HepG2 (cell line): Measurements from ENCODE around the gene AMBRA1. TPM values are rescaled to one million over a fixed set of nuclear protein-coding genes. Genes with fewer than 3 reads are reported as not detected.

Experiments
- AFF4 ChIP-seq: sonication (generic); formaldehyde crosslinking; IDR thresholded peaks from 2 replicates; pipeline ENCODE4 v1.4.0; 2020; ENCODE audit warnings: missing genetic modification reagents
- FOXK1 ChIP-seq: sonication (generic); formaldehyde crosslinking; IDR thresholded peaks from 2 replicates; pipeline ENCODE4 v1.4.0; 2020; ENCODE audit warnings: low read depth, missing genetic modification reagents, borderline replicate concordance
- KLF9 ChIP-seq: IDR thresholded peaks from 2 replicates; pipeline ENCODE4 v1.6.1; 2016; ENCODE audit warnings: low read depth
- MEF2D ChIP-seq: sonication (generic); formaldehyde crosslinking; IDR thresholded peaks from 2 replicates; pipeline ENCODE4 v1.5.1; 2020; ENCODE audit warnings: mild to moderate bottlenecking, missing genetic modification reagents
- MZF1 ChIP-seq: sonication (generic); formaldehyde crosslinking; IDR thresholded peaks from 2 replicates; pipeline ENCODE4 v1.8.1; 2023; ENCODE audit warnings: mild to moderate bottlenecking, missing genetic modification reagents, borderline replicate concordance
- SAP130 ChIP-seq: IDR thresholded peaks from 2 replicates; pipeline ENCODE4 v1.6.1; 2016; ENCODE audit warnings: low read depth
- SIX4 ChIP-seq: sonication (generic); formaldehyde crosslinking; IDR thresholded peaks from 2 replicates; pipeline ENCODE4 v1.4.0; 2020; ENCODE audit warnings: missing genetic modification reagents
- SMAD1 ChIP-seq: sonication (generic); formaldehyde crosslinking; IDR thresholded peaks from 2 replicates; pipeline ENCODE4 v1.4.0; 2020; ENCODE audit warnings: missing genetic modification reagents, low read depth, mild to moderate bottlenecking, borderline replicate concordance
- TARDBP ChIP-seq: sonication (generic); formaldehyde crosslinking; IDR thresholded peaks from 2 replicates; pipeline ENCODE4 v1.8.0; 2022; ENCODE audit warnings: mild to moderate bottlenecking, missing genetic modification reagents
- TGIF2 ChIP-seq: IDR thresholded peaks from 2 replicates; pipeline ENCODE4 v1.6.1; 2016; ENCODE audit warnings: control low read depth, missing compliant biosample characterization
- XRCC5 ChIP-seq: fragments of 200-400 bp; formaldehyde crosslinking; optimal IDR thresholded peaks from 2 replicates; pipeline ENCODE3; 2017; ENCODE audit warnings: mild to moderate bottlenecking, low read length
- ZFP82 ChIP-seq: sonication (generic); formaldehyde crosslinking; IDR thresholded peaks from 2 replicates; pipeline ENCODE4 v1.5.1; 2020; ENCODE audit warnings: mild to moderate bottlenecking, missing genetic modification reagents, borderline replicate concordance
- ZNF382 ChIP-seq: sonication (generic); formaldehyde crosslinking; IDR thresholded peaks from 2 replicates; pipeline ENCODE4 v1.5.0; 2020; ENCODE audit warnings: missing genetic modification reagents, mild to moderate bottlenecking, borderline replicate concordance
- ZNF605 ChIP-seq: sonication (generic); formaldehyde crosslinking; IDR thresholded peaks from 2 replicates; pipeline ENCODE4 v1.8.0; 2022; ENCODE audit warnings: mild to moderate bottlenecking, missing genetic modification reagents
- ZNF777 ChIP-seq: sonication (generic); formaldehyde crosslinking; IDR thresholded peaks from 2 replicates; pipeline ENCODE4 v1.4.0; 2020; ENCODE audit warnings: missing genetic modification reagents
- ZNF792 ChIP-seq: IDR thresholded peaks from 2 replicates; pipeline ENCODE4 v1.6.1; 2016
- polyA plus RNA-seq, 8 experiments: library from polyadenylated mRNA; depleted of rRNA in 3 of 8; stranded (reverse) in 7 of 8; unstranded in 1 of 8; fragments of >200 nt; fragmentation: Illumina TruSeq in 4 of 8; extraction: Trizol in 4 of 8; gene quantifications; 2 replicates each; pipeline versions ENCODE4 v1.2.1 to v1.2.3, GENCODE V29; 2011 to 2016; ENCODE audit warnings: low read depth in 4 of 8, missing spikeins in 1 of 8, mixed read lengths in 1 of 8; ENCODE audit not compliant: insufficient read depth in 1 of 8
- total RNA-seq, 5 experiments: library from RNA; depleted of rRNA; stranded (reverse); fragments of >200 nt; fragmentation: Illumina TruSeq; extraction: Trizol; gene quantifications; 2 replicates each; pipeline ENCODE4 v1.2.3, GENCODE V29; 2016; ENCODE audit warnings: low read depth in 1 of 5
- TF ChIP-seq, protein P1 (sequence below): sonication (generic); formaldehyde crosslinking; IDR thresholded peaks from 2 replicates; pipeline ENCODE4 v1.4.0; 2020; ENCODE audit warnings: mild to moderate bottlenecking, missing genetic modification reagents
- TF ChIP-seq, protein P2 (sequence below): sonication (generic); formaldehyde crosslinking; IDR thresholded peaks from 2 replicates; pipeline ENCODE4 v1.8.0; 2022; ENCODE audit warnings: low read depth, missing genetic modification reagents
- TF ChIP-seq, protein P3 (sequence below): sonication (generic); formaldehyde crosslinking; IDR thresholded peaks from 2 replicates; pipeline ENCODE4 v1.4.0; 2020; ENCODE audit warnings: mild to moderate bottlenecking, missing genetic modification reagents
- TF ChIP-seq, protein P4 (sequence below): IDR thresholded peaks from 2 replicates; pipeline ENCODE4 v1.6.1; 2016; ENCODE audit warnings: control low read depth
- TF ChIP-seq, protein P5 (sequence below): IDR thresholded peaks from 2 replicates; pipeline ENCODE4 v1.6.1; 2016; ENCODE audit warnings: mild to moderate bottlenecking

The AMBRA1 gene
- total and polyA plus RNA-seq, 2 of the 13 experiments (the other 11 are each of a cell fraction or from before 2014, with no cell fraction given), result 15.7 to 26.0 TPM

- TF ChIP-seq AFF4 (CRISPR knock-in tag) (no peak), MZF1 (CRISPR knock-in tag) (no peak), ZNF382 (CRISPR knock-in tag) (no peak), SMAD1 (CRISPR knock-in tag) (no peak), ZNF605 (CRISPR knock-in tag) (no peak), FOXK1 (0 out of 2 replicates have a peak, but pooled peaks have one; percentile 14), XRCC5 (no peak), MEF2D (CRISPR knock-in tag) (no peak), KLF9 (no peak), ZFP82 (no peak), SAP130 (CRISPR knock-in tag) (peak; percentile 90), TGIF2 (CRISPR knock-in tag) (no peak), SIX4 (no peak), ZNF792 (CRISPR knock-in tag) (no peak), ZNF777 (CRISPR knock-in tag) (peak; percentile 92), TARDBP (CRISPR knock-in tag) (0 out of 2 replicates have a peak, but pooled peaks have one; percentile 28)
- TF ChIP-seq, protein P1, sequence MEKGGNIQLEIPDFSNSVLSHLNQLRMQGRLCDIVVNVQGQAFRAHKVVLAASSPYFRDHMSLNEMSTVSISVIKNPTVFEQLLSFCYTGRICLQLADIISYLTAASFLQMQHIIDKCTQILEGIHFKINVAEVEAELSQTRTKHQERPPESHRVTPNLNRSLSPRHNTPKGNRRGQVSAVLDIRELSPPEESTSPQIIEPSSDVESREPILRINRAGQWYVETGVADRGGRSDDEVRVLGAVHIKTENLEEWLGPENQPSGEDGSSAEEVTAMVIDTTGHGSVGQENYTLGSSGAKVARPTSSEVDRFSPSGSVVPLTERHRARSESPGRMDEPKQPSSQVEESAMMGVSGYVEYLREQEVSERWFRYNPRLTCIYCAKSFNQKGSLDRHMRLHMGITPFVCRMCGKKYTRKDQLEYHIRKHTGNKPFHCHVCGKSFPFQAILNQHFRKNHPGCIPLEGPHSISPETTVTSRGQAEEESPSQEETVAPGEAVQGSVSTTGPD, result peak; percentile 69; the same call in 1 of the 2 replicates
- TF ChIP-seq, protein P2, sequence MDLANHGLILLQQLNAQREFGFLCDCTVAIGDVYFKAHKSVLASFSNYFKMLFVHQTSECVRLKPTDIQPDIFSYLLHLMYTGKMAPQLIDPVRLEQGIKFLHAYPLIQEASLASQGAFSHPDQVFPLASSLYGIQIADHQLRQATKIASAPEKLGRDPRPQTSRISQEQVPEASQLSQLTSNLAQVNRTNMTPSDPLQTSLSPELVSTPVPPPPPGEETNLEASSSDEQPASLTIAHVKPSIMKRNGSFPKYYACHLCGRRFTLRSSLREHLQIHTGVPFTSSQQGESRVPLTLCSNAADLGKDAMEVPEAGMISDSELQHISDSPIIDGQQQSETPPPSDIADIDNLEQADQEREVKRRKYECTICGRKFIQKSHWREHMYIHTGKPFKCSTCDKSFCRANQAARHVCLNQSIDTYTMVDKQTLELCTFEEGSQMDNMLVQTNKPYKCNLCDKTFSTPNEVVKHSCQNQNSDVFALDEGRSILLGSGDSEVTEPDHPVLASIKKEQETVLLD (CRISPR knock-in tag), result peak; percentile 81
- TF ChIP-seq, protein P3, sequence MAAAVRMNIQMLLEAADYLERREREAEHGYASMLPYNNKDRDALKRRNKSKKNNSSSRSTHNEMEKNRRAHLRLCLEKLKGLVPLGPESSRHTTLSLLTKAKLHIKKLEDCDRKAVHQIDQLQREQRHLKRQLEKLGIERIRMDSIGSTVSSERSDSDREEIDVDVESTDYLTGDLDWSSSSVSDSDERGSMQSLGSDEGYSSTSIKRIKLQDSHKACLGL, result no peak
- TF ChIP-seq, protein P4, sequence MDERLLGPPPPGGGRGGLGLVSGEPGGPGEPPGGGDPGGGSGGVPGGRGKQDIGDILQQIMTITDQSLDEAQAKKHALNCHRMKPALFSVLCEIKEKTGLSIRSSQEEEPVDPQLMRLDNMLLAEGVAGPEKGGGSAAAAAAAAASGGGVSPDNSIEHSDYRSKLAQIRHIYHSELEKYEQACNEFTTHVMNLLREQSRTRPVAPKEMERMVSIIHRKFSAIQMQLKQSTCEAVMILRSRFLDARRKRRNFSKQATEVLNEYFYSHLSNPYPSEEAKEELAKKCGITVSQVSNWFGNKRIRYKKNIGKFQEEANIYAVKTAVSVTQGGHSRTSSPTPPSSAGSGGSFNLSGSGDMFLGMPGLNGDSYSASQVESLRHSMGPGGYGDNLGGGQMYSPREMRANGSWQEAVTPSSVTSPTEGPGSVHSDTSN (CRISPR knock-in tag), result no peak
- TF ChIP-seq, protein P5, sequence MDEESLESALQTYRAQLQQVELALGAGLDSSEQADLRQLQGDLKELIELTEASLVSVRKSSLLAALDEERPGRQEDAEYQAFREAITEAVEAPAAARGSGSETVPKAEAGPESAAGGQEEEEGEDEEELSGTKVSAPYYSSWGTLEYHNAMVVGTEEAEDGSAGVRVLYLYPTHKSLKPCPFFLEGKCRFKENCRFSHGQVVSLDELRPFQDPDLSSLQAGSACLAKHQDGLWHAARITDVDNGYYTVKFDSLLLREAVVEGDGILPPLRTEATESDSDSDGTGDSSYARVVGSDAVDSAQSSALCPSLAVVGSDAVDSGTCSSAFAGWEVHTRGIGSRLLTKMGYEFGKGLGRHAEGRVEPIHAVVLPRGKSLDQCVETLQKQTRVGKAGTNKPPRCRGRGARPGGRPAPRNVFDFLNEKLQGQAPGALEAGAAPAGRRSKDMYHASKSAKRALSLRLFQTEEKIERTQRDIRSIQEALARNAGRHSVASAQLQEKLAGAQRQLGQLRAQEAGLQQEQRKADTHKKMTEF, result no peak
These were observed 213.3 kb downstream of the AMBRA1 start (continued) for GRCh38 chr11:46380340-46381047.
